ENCODE measurements around the gene CPT1C.

Gene CPT1C

DNA sequence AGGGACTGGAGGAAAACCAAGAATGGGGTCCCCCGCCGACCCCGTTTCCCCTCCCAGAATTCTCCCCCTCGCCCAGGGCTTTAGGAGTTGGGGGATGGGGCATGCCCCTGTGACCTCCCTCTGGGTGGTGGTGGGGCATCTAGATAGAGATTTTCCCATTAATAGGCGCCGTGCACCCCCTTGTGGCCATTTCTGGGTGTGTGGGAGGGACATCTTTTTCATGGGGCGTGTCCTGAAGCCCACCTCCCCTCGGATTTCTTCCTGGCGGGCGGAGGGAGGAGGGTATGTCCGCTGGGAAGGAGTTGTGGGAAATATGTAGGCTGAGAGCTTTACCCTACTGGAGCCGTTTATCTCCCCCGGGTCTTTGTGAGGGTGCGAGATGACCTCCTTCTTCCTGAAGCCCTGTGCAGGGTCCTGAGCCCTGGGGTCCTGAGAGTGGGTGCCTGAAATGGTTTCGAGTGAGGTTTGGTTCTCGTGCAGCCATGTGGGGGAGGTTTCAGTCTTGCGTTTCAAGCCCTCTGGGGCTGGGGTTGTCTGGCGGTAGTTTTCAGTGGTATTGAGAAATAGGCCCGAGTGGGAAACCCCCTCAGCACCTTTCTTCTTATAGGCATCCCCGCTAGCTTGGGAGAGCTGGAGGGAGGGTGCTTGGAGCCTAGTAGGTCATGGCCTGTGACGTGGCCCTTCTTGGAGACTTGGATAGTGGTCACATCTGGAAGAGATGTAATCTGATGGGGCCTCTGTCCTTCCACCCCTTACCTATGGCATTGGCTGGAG, 12.8 kb upstream of the CPT1C start:
- no peaks in the 10 kb centered on the region for H3K27me3 ChIP-seq (ENCODE audit: insufficient read depth, low read length)
- peaks cover 38% of the 10 kb centered on the region for H3K36me3 ChIP-seq (ENCODE audit: insufficient read depth, low read depth, low read length)
- peaks cover 9% of the 10 kb centered on the region; the same call in 1 of the 2 replicates for H3K4me1 ChIP-seq (ENCODE audit: insufficient read depth, low read length)
- peak overlapping the region; percentile 99 for H3K4me3 ChIP-seq (ENCODE audit: low read length)
- peak overlapping the region; percentile 100 for H3K9ac ChIP-seq (ENCODE audit: low read depth, low read length)
- no peaks in the 10 kb centered on the region for H3K9me3 ChIP-seq (ENCODE audit: insufficient read depth, low read depth, low read length)
- H3K27ac ChIP-seq (ENCODE audit: low read length) = peak overlapping the region; percentile 94

- no peak overlapping the region for H3K9ac ChIP-seq (ENCODE audit: low read depth, low read length)
- H3K36me3 ChIP-seq (ENCODE audit: insufficient read depth, low read depth, low read length) = peaks cover 38% of the 10 kb centered on the region
- peaks cover 9% of the 10 kb centered on the region; the same call in 1 of the 2 replicates for H3K4me1 ChIP-seq (ENCODE audit: insufficient read depth, low read length)
- peak overlapping the region; percentile 49; the same call in 1 of the 2 replicates for H3K4me3 ChIP-seq (ENCODE audit: low read length)
- H3K9me3 ChIP-seq (ENCODE audit: insufficient read depth, low read depth, low read length) = no peaks in the 10 kb centered on the region
- H3K27ac ChIP-seq (ENCODE audit: low read length) = peak overlapping the region; percentile 59
- no peaks in the 10 kb centered on the region for H3K27me3 ChIP-seq (ENCODE audit: insufficient read depth, low read length)
Measured at GRCh38 chr19:49678985-49679770, 11.7 kb upstream of the CPT1C start.

DNA sequence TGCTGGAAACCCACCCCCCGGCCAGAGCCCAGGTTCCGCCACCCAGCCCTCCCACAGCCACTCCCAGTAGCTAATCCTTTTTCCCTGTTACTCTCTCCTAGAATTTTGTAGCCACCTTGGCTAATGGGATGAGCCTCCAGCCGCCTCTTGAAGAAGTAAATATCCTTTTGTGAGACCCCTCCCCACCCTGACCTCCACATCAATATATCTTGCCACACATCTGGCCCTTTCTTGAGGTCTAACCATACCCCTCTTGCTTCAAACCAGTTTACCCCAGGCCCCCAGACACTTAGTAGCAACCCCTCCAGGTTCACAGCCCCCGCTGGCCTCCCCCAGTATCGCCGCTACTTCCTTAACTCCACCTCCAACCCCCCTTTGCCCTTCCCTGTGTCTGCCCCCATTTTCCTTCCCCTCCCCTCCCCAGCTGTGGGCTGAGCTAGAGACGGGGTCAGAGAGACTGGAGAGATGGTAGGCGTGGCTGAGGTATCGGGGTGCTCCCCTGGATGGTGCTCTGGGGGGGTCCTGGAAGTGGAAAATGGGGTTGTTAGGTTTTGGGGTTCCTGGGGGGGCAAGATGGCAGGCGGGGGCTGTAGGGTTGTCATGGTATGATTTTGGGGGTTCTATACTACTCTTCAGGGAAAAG, 11.0 kb upstream of the CPT1C start:
- Histone ChIP-seq H3K36me3 (ENCODE audit: insufficient read depth, low read depth, low read length) (peaks cover 45% of the 10 kb centered on the region), H3K4me3 (ENCODE audit: low read length) (peak overlapping the region; percentile 49), H3K9ac (ENCODE audit: low read depth, low read length) (peak overlapping the region; percentile 41; the same call in 1 of the 2 replicates), H3K9me3 (ENCODE audit: insufficient read depth, low read depth, low read length) (no peaks in the 10 kb centered on the region), H3K27ac (ENCODE audit: low read length) (peak overlapping the region; percentile 59), H3K27me3 (ENCODE audit: insufficient read depth, low read length) (no peaks in the 10 kb centered on the region), H3K4me1 (ENCODE audit: insufficient read depth, low read length) (peaks cover 9% of the 10 kb centered on the region; the same call in 1 of the 2 replicates)

DNA sequence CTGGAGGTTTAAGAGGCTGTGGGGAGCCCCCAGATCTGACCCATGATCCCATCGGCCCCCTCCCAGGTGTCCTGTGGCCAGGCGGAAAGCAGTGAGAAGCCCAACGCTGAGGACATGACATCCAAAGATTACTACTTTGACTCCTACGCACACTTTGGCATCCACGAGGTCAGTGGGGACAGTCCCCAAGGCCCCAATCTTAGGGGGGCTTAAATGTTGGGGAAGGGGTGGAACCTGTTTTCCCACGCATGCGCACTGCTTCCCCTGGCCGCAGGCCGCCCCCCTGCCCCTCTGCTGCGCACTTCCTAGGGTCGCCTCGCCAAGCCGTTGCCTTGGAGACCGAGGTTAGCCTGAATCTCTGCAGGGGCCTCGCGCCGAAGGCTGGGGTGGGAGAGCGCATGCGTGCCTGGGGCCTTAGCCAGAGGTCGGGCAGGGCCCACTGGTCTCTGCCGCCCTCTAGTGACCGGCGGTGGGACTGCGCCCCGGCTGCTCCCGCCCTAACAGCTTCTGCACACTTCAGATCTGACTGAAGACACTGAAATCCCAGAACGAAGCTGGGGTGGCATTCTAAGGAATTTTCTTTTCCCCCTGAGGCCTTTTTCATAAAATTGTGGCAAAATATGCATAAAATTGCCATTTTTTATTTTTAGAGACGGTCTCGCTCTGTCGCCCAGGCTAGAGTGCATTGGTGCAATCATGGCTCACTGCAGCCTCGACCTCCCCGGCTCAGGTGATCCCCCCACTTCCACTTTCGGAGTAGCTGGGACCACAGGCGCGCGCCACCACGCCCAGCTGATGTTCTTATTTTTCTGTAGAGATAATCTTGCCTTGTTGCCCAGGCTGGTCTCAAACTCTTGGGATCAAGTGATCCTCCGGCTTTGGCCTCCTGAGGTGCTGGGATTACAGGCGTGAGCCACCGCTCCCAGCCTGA, 10.2 kb upstream of the CPT1C start:
- Histone ChIP-seq H3K36me3 (ENCODE audit: insufficient read depth, low read depth, low read length) (peaks cover 52% of the 10 kb centered on the region), H3K27ac (ENCODE audit: low read length) (peak overlapping the region; percentile 59), H3K27me3 (ENCODE audit: insufficient read depth, low read length) (no peaks in the 10 kb centered on the region), H3K9ac (ENCODE audit: low read depth, low read length) (peak overlapping the region; percentile 41; the same call in 1 of the 2 replicates), H3K9me3 (ENCODE audit: insufficient read depth, low read depth, low read length) (no peaks in the 10 kb centered on the region), H3K4me1 (ENCODE audit: insufficient read depth, low read length) (peaks cover 9% of the 10 kb centered on the region; the same call in 1 of the 2 replicates), H3K4me3 (ENCODE audit: low read length) (peak overlapping the region; percentile 49; the same call in 1 of the 2 replicates)

DNA sequence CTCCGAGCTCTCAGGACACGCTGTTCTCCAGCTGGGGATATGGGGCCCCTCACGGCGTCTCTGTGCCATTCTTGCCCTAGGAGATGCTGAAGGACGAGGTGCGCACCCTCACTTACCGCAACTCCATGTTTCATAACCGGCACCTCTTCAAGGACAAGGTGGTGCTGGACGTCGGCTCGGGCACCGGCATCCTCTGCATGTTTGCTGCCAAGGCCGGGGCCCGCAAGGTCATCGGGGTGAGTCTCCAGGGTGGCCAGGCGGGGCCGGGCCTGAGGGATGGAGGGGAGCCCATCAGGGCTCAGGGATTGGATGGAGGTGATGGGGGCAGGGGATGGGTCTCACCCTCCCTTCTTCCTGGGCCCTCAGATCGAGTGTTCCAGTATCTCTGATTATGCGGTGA, 9.1 kb upstream of the CPT1C start:
- H3K4me1 ChIP-seq (ENCODE audit: insufficient read depth, low read length) = peaks cover 9% of the 10 kb centered on the region; the same call in 1 of the 2 replicates
- H3K36me3 ChIP-seq (ENCODE audit: insufficient read depth, low read depth, low read length) = peaks cover 62% of the 10 kb centered on the region
- H3K9me3 ChIP-seq (ENCODE audit: insufficient read depth, low read depth, low read length) = no peaks in the 10 kb centered on the region
- no peaks in the 10 kb centered on the region for H3K27me3 ChIP-seq (ENCODE audit: insufficient read depth, low read length)
- H3K4me3 ChIP-seq (ENCODE audit: low read length) = no peak overlapping the region
- H3K9ac ChIP-seq (ENCODE audit: low read depth, low read length) = no peak overlapping the region
- no peak overlapping the region for H3K27ac ChIP-seq (ENCODE audit: low read length)

GRCh38 chr19:49682274-49682673, 8.6 kb upstream of the CPT1C start:
- peaks cover 9% of the 10 kb centered on the region; the same call in 1 of the 2 replicates for H3K4me1 ChIP-seq (ENCODE audit: insufficient read depth, low read length)
- no peak overlapping the region for H3K4me3 ChIP-seq (ENCODE audit: low read length)
- H3K9ac ChIP-seq (ENCODE audit: low read depth, low read length) = no peak overlapping the region
- H3K36me3 ChIP-seq (ENCODE audit: insufficient read depth, low read depth, low read length) = peaks cover 67% of the 10 kb centered on the region
- no peaks in the 10 kb centered on the region for H3K9me3 ChIP-seq (ENCODE audit: insufficient read depth, low read depth, low read length)
- H3K27me3 ChIP-seq (ENCODE audit: insufficient read depth, low read length) = no peaks in the 10 kb centered on the region
- no peak overlapping the region for H3K27ac ChIP-seq (ENCODE audit: low read length)

DNA sequence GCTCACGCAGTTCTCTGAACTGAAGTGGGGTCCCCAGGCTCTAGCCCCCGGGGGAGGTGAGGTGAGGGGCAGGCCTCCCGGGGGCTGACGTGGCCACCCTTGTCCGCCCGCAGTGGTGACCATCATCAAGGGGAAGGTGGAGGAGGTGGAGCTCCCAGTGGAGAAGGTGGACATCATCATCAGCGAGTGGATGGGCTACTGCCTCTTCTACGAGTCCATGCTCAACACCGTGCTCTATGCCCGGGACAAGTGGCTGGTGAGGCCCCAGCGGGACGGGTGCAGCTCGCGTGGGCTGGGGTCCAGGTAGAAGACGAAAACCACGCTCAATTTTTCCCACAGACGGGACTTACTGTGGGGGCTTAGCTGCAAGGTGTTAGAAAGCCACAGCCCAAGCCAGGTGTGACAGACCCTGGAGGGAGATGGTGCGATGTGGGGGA, 7.1 kb upstream of the CPT1C start:
- peaks cover 77% of the 10 kb centered on the region for H3K36me3 ChIP-seq (ENCODE audit: insufficient read depth, low read depth, low read length)
- H3K27ac ChIP-seq (ENCODE audit: low read length) = no peak overlapping the region
- peaks cover 9% of the 10 kb centered on the region; the same call in 1 of the 2 replicates for H3K4me1 ChIP-seq (ENCODE audit: insufficient read depth, low read length)
- no peak overlapping the region for H3K9ac ChIP-seq (ENCODE audit: low read depth, low read length)
- no peaks in the 10 kb centered on the region for H3K9me3 ChIP-seq (ENCODE audit: insufficient read depth, low read depth, low read length)
- H3K27me3 ChIP-seq (ENCODE audit: insufficient read depth, low read length) = no peaks in the 10 kb centered on the region
- no peak overlapping the region for H3K4me3 ChIP-seq (ENCODE audit: low read length)

DNA sequence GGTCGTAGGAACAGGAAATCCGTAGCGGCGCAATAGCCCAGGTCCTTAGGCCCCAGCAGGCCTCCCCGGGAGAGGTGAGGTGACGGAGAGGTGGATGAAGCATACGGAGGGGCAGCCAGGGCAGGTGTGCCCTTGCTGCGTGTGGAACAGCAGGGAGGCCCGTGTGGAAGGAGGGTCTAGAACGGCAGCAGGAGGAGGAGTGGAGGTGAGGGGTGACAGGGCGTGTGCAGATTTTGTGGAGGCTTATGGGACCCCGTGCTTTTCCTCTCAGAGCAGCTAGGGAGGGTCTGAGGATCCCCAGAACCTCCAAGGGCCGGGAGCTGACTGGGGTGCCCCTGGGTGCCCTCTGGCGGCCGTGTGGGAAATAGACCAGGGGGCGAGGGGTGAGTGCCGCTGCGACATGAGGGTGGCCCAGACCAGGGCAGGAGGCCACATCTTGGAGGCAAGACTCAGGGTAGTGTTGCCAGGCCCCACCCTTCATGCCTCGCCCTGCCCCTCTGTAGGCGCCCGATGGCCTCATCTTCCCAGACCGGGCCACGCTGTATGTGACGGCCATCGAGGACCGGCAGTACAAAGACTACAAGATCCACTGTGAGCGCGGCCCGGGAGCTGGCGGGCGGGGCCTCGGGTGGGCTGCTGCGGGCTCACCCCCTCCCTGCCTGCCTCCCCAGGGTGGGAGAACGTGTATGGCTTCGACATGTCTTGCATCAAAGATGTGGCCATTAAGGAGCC, 6.5 kb upstream of the CPT1C start:
- Histone ChIP-seq H3K27me3 (ENCODE audit: insufficient read depth, low read length) (no peaks in the 10 kb centered on the region), H3K4me1 (ENCODE audit: insufficient read depth, low read length) (peaks cover 5% of the 10 kb centered on the region; the same call in 1 of the 2 replicates), H3K36me3 (ENCODE audit: insufficient read depth, low read depth, low read length) (peaks cover 77% of the 10 kb centered on the region), H3K9me3 (ENCODE audit: insufficient read depth, low read depth, low read length) (no peaks in the 10 kb centered on the region), H3K27ac (ENCODE audit: low read length) (no peak overlapping the region), H3K9ac (ENCODE audit: low read depth, low read length) (no peak overlapping the region), H3K4me3 (ENCODE audit: low read length) (no peak overlapping the region)

DNA sequence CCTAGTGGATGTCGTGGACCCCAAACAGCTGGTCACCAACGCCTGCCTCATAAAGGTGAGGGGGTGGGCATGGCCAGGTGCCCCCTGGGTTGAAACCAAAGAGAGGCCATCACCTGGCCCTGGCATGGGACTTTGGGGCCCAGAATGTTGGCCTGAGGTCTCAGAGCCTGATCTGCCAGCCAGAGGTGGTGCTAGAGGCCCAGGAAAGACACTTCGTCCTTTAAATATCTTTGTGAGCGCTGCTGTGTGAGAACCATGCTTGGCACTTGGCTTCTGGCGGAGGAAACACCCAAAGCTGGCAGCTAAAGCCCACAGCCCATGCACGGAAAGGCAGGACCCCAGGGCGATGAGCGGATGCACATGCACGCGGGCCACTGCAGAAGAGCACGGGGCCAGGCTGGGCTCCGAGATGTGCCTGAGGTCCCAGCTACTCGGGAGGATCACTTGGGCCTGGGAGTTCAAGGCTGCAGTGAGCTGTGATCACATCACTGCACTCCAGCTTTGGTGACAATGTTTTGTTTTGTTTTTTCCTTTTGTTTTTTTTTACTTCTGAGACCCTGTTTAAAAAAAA, 5.8 kb upstream of the CPT1C start:
- Histone ChIP-seq H3K36me3 (ENCODE audit: insufficient read depth, low read depth, low read length) (peaks cover 77% of the 10 kb centered on the region), H3K27ac (ENCODE audit: low read length) (no peak overlapping the region)

DNA sequence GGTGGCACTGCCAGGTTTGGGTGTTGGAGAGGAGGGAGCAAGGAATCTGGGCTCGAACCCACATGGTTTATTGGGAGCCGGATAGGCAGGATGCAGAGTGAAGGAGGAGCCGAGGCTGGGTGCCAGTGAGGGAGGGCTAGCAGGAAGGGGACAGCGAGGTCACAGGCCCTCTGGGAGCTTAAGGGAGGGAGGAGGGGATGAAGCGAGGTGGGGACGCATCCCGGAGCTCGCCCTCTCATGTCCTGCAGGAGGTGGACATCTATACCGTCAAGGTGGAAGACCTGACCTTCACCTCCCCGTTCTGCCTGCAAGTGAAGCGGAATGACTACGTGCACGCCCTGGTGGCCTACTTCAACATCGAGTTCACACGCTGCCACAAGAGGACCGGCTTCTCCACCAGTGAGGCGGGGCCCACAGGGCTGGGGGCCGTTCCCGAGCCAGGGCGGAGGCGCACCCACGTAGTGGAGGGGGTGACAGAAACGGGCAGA, 5.0 kb upstream of the CPT1C start:
- no peaks in the 10 kb centered on the region for H3K9me3 ChIP-seq (ENCODE audit: insufficient read depth, low read depth, low read length)
- H3K9ac ChIP-seq (ENCODE audit: low read depth, low read length) = no peak overlapping the region
- peaks cover 72% of the 10 kb centered on the region for H3K36me3 ChIP-seq (ENCODE audit: insufficient read depth, low read depth, low read length)
- H3K27ac ChIP-seq (ENCODE audit: low read length) = no peak overlapping the region
- H3K27me3 ChIP-seq (ENCODE audit: insufficient read depth, low read length) = no peaks in the 10 kb centered on the region
- H3K4me3 ChIP-seq (ENCODE audit: low read length) = no peak overlapping the region
- H3K4me1 ChIP-seq (ENCODE audit: insufficient read depth, low read length) = no peaks in the 10 kb centered on the region

More for the DNA sequence above, 5.8 kb upstream of the CPT1C start:
- no peak overlapping the region for H3K9ac ChIP-seq (ENCODE audit: low read depth, low read length)
- H3K27me3 ChIP-seq (ENCODE audit: insufficient read depth, low read length) = no peaks in the 10 kb centered on the region
- H3K4me3 ChIP-seq (ENCODE audit: low read length) = no peak overlapping the region
- H3K9me3 ChIP-seq (ENCODE audit: insufficient read depth, low read depth, low read length) = no peaks in the 10 kb centered on the region
- H3K4me1 ChIP-seq (ENCODE audit: insufficient read depth, low read length) = peaks cover under 1% of the 10 kb centered on the region; the same call in 1 of the 2 replicates

Data from iPS-20b (cell line).